HepG2 (cell line): ENCODE measurements around the gene AASDHPPT. TPM values are rescaled to one million over a fixed set of nuclear protein-coding genes. Genes with fewer than 3 reads are reported as not detected.

Experiments
- BORCS8-MEF2B ChIP-seq: sonication (generic); formaldehyde crosslinking; IDR thresholded peaks from 2 replicates; pipeline ENCODE4 v1.8.0; 2022; ENCODE audit warnings: mild to moderate bottlenecking, missing genetic modification reagents
- GLMP ChIP-seq: sonication (generic); formaldehyde crosslinking; IDR thresholded peaks from 2 replicates; pipeline ENCODE4 v1.9.0; 2021; ENCODE audit warnings: missing genetic modification reagents, mild to moderate bottlenecking, borderline replicate concordance
- HOXA3 ChIP-seq: sonication (generic); formaldehyde crosslinking; IDR thresholded peaks from 2 replicates; pipeline ENCODE4 v1.5.0; 2020; ENCODE audit warnings: missing genetic modification reagents
- KDM2A ChIP-seq: sonication (generic); formaldehyde crosslinking; IDR thresholded peaks from 2 replicates; pipeline ENCODE4 v1.4.0; 2020; ENCODE audit warnings: low read depth, missing genetic modification reagents, borderline replicate concordance
- MAZ ChIP-seq, 2 experiments: sonication (generic) in 1 of 2; formaldehyde crosslinking in 1 of 2; IDR thresholded peaks; 2 replicates each; pipeline versions ENCODE4 v1.5.0 to v1.6.1; 2012 to 2020; ENCODE audit warnings: low read depth in 2 of 2, mild to moderate bottlenecking in 2 of 2, borderline replicate concordance in 1 of 2, improper control_type of control experiment in 1 of 2, low read length in 1 of 2, missing genetic modification reagents in 1 of 2, moderate library complexity in 1 of 2
- POGZ ChIP-seq: sonication (generic); formaldehyde crosslinking; IDR thresholded peaks from 2 replicates; pipeline ENCODE4 v1.4.0; 2020; ENCODE audit warnings: mild to moderate bottlenecking, missing genetic modification reagents
- RBFOX2 ChIP-seq: fragments of 200-400 bp; formaldehyde crosslinking; IDR thresholded peaks from 2 replicates; pipeline ENCODE4 v1.6.1; 2017; ENCODE audit warnings: low read depth, mild to moderate bottlenecking, low read length
- SIN3A ChIP-seq: IDR thresholded peaks from 2 replicates; pipeline ENCODE4 v1.6.1; 2011; ENCODE audit warnings: low read depth, mild to moderate bottlenecking, control low read depth, low read length, borderline replicate concordance
- TBX3 ChIP-seq: fragments of 450-650 bp; IDR thresholded peaks from 2 replicates; pipeline ENCODE4 v1.6.1; 2017; ENCODE audit warnings: antibody characterized with exemption, mild to moderate bottlenecking, inconsistent platforms, borderline replicate concordance
- ZBTB7A ChIP-seq: sonication (generic); formaldehyde crosslinking; IDR thresholded peaks from 2 replicates; pipeline ENCODE4 v1.8.0; 2022; ENCODE audit warnings: mild to moderate bottlenecking, missing genetic modification reagents
- ZNF709 ChIP-seq: sonication (generic); formaldehyde crosslinking; IDR thresholded peaks from 2 replicates; pipeline ENCODE4 v1.5.0; 2020; ENCODE audit warnings: mild to moderate bottlenecking, missing genetic modification reagents
- ZNF737 ChIP-seq: sonication (generic); formaldehyde crosslinking; IDR thresholded peaks from 2 replicates; pipeline ENCODE4 v1.5.0; 2020; ENCODE audit warnings: missing genetic modification reagents, mild to moderate bottlenecking, borderline replicate concordance
- ZNF780A ChIP-seq: sonication (generic); formaldehyde crosslinking; IDR thresholded peaks from 2 replicates; pipeline ENCODE4 v1.8.0; 2022; ENCODE audit warnings: mild to moderate bottlenecking, missing genetic modification reagents, moderate library complexity
- ZNF879 ChIP-seq: sonication (generic); formaldehyde crosslinking; IDR thresholded peaks from 2 replicates; pipeline ENCODE4 v1.8.1; 2023; ENCODE audit warnings: missing genetic modification reagents
- polyA plus RNA-seq, 8 experiments: library from polyadenylated mRNA; depleted of rRNA in 3 of 8; stranded (reverse) in 7 of 8; unstranded in 1 of 8; fragments of >200 nt; fragmentation: Illumina TruSeq in 4 of 8; extraction: Trizol in 4 of 8; gene quantifications; 2 replicates each; pipeline versions ENCODE4 v1.2.1 to v1.2.3, GENCODE V29; 2011 to 2016; ENCODE audit warnings: low read depth in 4 of 8, missing spikeins in 1 of 8, mixed read lengths in 1 of 8; ENCODE audit not compliant: insufficient read depth in 1 of 8
- total RNA-seq, 5 experiments: library from RNA; depleted of rRNA; stranded (reverse); fragments of >200 nt; fragmentation: Illumina TruSeq; extraction: Trizol; gene quantifications; 2 replicates each; pipeline ENCODE4 v1.2.3, GENCODE V29; 2016; ENCODE audit warnings: low read depth in 1 of 5
- TF ChIP-seq, protein P1 (sequence below): sonication (generic); formaldehyde crosslinking; IDR thresholded peaks from 2 replicates; pipeline ENCODE4 v1.4.0; 2020; ENCODE audit warnings: missing genetic modification reagents, borderline replicate concordance
- TF ChIP-seq, protein P2 (sequence below): conservative IDR thresholded peaks from 2 replicates; pipeline ENCODE4 v1.6.1; 2018; ENCODE audit warnings: missing genetic modification reagents
- TF ChIP-seq, protein P3 (sequence below): sonication (generic); formaldehyde crosslinking; IDR thresholded peaks from 2 replicates; pipeline ENCODE4 v1.5.0; 2020; ENCODE audit warnings: missing genetic modification reagents, mild to moderate bottlenecking, borderline replicate concordance
- TF ChIP-seq, protein P4 (sequence below): sonication (generic); formaldehyde crosslinking; IDR thresholded peaks from 2 replicates; pipeline ENCODE4 v1.9.0; 2021; ENCODE audit warnings: missing genetic modification reagents, borderline replicate concordance
- TF ChIP-seq, protein P5 (sequence below): sonication (generic); formaldehyde crosslinking; IDR thresholded peaks from 2 replicates; pipeline ENCODE4 v1.4.0; 2020; ENCODE audit warnings: missing genetic modification reagents

The AASDHPPT gene
- total and polyA plus RNA-seq, 2 of the 13 experiments (the other 11 are each of a cell fraction or from before 2014, with no cell fraction given), result 20.2 to 43.7 TPM

DNA sequence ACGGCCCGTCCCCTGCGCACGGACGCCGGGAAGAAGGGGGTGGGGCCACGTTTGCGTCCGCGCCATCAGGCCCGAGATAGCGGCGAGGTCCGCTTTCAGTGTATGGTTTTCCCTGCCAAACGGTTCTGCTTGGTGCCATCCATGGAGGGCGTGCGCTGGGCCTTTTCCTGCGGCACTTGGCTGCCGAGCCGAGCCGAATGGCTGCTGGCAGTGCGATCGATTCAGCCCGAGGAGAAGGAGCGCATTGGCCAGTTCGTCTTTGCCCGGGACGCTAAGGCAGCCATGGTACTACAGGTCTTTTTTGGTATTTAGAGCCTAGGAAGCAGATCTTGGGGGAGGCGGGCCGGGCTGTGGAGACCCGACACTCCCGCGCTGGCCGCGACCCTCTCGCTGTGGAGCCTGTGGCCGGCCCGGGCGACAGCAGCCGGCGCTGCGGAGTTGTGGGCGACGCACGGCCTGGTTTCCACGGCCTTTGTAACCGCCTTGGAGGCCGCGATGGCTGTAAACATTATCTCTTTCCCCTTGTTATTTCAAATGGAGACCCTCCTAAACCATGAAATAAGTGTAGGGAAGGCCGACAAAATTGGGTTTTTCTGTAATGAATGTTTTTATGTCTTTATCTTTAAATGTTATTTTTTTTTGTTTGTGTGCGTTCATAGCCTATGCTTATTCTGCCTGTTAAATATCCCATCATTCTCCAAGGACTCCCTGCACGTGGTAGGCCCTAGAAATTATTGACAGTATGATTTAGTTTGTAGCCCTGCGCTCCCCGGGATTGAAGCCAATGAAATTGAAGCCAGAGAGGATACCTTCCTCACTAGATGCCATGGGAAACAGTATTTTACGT is at the start of gene AASDHPPT (continued):
- TF ChIP-seq, protein P1, sequence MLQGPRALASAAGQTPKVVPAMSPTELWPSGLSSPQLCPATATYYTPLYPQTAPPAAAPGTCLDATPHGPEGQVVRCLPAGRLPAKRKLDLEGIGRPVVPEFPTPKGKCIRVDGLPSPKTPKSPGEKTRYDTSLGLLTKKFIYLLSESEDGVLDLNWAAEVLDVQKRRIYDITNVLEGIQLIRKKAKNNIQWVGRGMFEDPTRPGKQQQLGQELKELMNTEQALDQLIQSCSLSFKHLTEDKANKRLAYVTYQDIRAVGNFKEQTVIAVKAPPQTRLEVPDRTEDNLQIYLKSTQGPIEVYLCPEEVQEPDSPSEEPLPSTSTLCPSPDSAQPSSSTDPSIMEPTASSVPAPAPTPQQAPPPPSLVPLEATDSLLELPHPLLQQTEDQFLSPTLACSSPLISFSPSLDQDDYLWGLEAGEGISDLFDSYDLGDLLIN, result peak; percentile 63; the same call in 1 of the 2 replicates
- peak; percentile 26; the same call in 1 of the 2 replicates for TF ChIP-seq BORCS8-MEF2B
- 0 out of 2 replicates have a peak, but pooled peaks have one; percentile 65 for TF ChIP-seq GLMP (CRISPR knock-in tag)
- TF ChIP-seq MAZ (IDR thresholded peaks at IDR 0.05; ENCODE audit: borderline replicate concordance, low read depth, low read length), result no peak
- TF ChIP-seq MAZ (CRISPR knock-in tag; IDR thresholded peaks at IDR 0.05; ENCODE audit: low read depth), result no peak
- TF ChIP-seq POGZ (CRISPR knock-in tag), result 0 out of 2 replicates have a peak, but pooled peaks have one; percentile 7
- TF ChIP-seq SIN3A, result no peak
- TF ChIP-seq RBFOX2, result peak; percentile 91
- no peak for TF ChIP-seq TBX3
- TF ChIP-seq, protein P2, sequence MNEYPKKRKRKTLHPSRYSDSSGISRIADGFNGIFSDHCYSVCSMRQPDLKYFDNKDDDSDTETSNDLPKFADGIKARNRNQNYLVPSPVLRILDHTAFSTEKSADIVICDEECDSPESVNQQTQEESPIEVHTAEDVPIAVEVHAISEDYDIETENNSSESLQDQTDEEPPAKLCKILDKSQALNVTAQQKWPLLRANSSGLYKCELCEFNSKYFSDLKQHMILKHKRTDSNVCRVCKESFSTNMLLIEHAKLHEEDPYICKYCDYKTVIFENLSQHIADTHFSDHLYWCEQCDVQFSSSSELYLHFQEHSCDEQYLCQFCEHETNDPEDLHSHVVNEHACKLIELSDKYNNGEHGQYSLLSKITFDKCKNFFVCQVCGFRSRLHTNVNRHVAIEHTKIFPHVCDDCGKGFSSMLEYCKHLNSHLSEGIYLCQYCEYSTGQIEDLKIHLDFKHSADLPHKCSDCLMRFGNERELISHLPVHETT, result no peak
- peak; percentile 90; the same call in 1 of the 2 replicates for TF ChIP-seq ZNF737 (CRISPR knock-in tag)
- peak; percentile 9; the same call in 1 of the 2 replicates for TF ChIP-seq HOXA3 (CRISPR knock-in tag)
- TF ChIP-seq ZNF879 (CRISPR knock-in tag), result 0 out of 2 replicates have a peak, but pooled peaks have one; percentile 53
- TF ChIP-seq, protein P3, sequence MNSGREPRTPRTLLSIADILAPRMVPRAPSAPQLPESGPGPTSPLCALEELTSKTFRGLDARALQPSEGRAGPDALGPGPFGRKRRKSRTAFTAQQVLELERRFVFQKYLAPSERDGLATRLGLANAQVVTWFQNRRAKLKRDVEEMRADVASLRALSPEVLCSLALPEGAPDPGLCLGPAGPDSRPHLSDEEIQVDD, result 0 out of 2 replicates have a peak, but pooled peaks have one; percentile 88
- TF ChIP-seq, protein P4, sequence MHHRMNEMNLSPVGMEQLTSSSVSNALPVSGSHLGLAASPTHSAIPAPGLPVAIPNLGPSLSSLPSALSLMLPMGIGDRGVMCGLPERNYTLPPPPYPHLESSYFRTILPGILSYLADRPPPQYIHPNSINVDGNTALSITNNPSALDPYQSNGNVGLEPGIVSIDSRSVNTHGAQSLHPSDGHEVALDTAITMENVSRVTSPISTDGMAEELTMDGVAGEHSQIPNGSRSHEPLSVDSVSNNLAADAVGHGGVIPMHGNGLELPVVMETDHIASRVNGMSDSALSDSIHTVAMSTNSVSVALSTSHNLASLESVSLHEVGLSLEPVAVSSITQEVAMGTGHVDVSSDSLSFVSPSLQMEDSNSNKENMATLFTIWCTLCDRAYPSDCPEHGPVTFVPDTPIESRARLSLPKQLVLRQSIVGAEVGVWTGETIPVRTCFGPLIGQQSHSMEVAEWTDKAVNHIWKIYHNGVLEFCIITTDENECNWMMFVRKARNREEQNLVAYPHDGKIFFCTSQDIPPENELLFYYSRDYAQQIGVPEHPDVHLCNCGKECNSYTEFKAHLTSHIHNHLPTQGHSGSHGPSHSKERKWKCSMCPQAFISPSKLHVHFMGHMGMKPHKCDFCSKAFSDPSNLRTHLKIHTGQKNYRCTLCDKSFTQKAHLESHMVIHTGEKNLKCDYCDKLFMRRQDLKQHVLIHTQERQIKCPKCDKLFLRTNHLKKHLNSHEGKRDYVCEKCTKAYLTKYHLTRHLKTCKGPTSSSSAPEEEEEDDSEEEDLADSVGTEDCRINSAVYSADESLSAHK, result peak; percentile 30; the same call in 1 of the 2 replicates
- TF ChIP-seq ZNF709 (CRISPR knock-in tag), result peak; percentile 41; the same call in 1 of the 2 replicates
- no peak for TF ChIP-seq ZBTB7A
- TF ChIP-seq, protein P5, sequence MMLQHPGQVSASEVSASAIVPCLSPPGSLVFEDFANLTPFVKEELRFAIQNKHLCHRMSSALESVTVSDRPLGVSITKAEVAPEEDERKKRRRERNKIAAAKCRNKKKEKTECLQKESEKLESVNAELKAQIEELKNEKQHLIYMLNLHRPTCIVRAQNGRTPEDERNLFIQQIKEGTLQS, result no peak
- TF ChIP-seq KDM2A (CRISPR knock-in tag), result peak; percentile 91
- 0 out of 2 replicates have a peak, but pooled peaks have one; percentile 62 for TF ChIP-seq ZNF780A
